HCT116 (cell line): ENCODE results near the gene POLR3F. TPM values are rescaled to one million over a fixed set of nuclear protein-coding genes. Genes with fewer than 3 reads are reported as not detected.
"Not testable (repeated sequence)": the region's sequence is repeated elsewhere in the genome, so short reads cannot be mapped to it uniquely, and the experiment has no call there.

Experiments
- ATAC-seq: fragments of 200-7000 bp; cut with Tn5 transposase; 2 replicates; pipeline ENCODE4 v1.9.1; 2020; ENCODE audit warnings: mild to moderate bottlenecking, moderate library complexity
- BruUV-seq: library from RNA; stranded (reverse); fragments of 400-500 nt; replicated peaks from 2 replicates; lab custom pipeline; 2021; lab: Mats Ljungman, UMichigan
- CTCF ChIA-PET: fragments of 300-600 bp; sonication (Branson Sonifier 250); formaldehyde crosslinking; loops from one replicate; lab custom pipeline; 2021; ENCODE audit warnings: antibody characterized with exemption; lab: Charles Lee
- POLR2A ChIA-PET: fragments of 300-600, 350-600 bp; sonication (Branson Sonifier 250); formaldehyde crosslinking; loops from one replicate; lab custom pipeline; 2021; ENCODE audit warnings: antibody characterized with exemption; lab: Charles Lee
- RAD21 ChIA-PET, 2 experiments: fragments of 300-600 bp; sonication (Branson Sonifier 250); formaldehyde crosslinking; loops; one replicate each; lab custom pipeline; 2023; ENCODE audit warnings: low total read pairs in 2 of 2; ENCODE audit not compliant: uncharacterized antibody in 2 of 2, unreplicated experiment in 2 of 2, low non-redundant PET in 1 of 2; lab: Charles Lee
- DNase-seq: peaks from one replicate; pipeline ENCODE4 v3.0.0-alpha.2; 2010; ENCODE audit warnings: low read depth, low spot score
- H2AFZ ChIP-seq: fragments of 200-600 bp; shearing (Covaris generic), sonication (generic); 2 replicates; pipeline ENCODE4 v1.6.1; 2017; ENCODE audit warnings: low read depth, mixed run types, mixed read lengths, antibody characterized with exemption, low read length; ENCODE audit not compliant: poor library complexity, severe bottlenecking
- H3K27ac ChIP-seq: 2 replicates; pipeline ENCODE4 v1.5.1; 2012; ENCODE audit warnings: low read depth, low read length
- H3K27me3 ChIP-seq: fragments of 200-600 bp; sonication (generic); 2 replicates; pipeline ENCODE4 v1.6.1; 2016; ENCODE audit warnings: mixed run types, low read length, mixed read lengths; ENCODE audit not compliant: insufficient read depth
- H3K36me3 ChIP-seq, 2 experiments: fragments of 200-500 bp in 1 of 2; fragments of 200-600 bp in 1 of 2; sonication (Bioruptor generic) in 1 of 2; sonication (generic) in 1 of 2; 2 replicates each; pipeline versions ENCODE4 v1.5.1 to v1.6.1; 2014 to 2016; ENCODE audit warnings: low read length in 2 of 2, inconsistent platforms in 1 of 2, mixed read lengths in 1 of 2, mixed run types in 1 of 2; ENCODE audit not compliant: insufficient read depth in 2 of 2, control insufficient read depth in 1 of 2
- H3K4me1 ChIP-seq, 2 experiments: fragments of 200-600 bp in 1 of 2; sonication (generic) in 1 of 2; 2 replicates each; pipeline versions ENCODE4 v1.5.1 to v1.6.1; 2012 to 2017; ENCODE audit warnings: low read length in 2 of 2, inconsistent platforms in 1 of 2, mild to moderate bottlenecking in 1 of 2, mixed read lengths in 1 of 2, mixed run types in 1 of 2, moderate library complexity in 1 of 2; ENCODE audit not compliant: insufficient read depth in 2 of 2, control insufficient read depth in 1 of 2
- H3K4me2 ChIP-seq: fragments of 200-600 bp; sonication (generic); 2 replicates; pipeline ENCODE4 v1.6.1; 2017; ENCODE audit warnings: mixed run types, low read length, mixed read lengths
- H3K4me3 ChIP-seq, 2 experiments: fragments of 200-600 bp in 1 of 2; sonication (generic) in 1 of 2; replicated peaks in 1 of 2; 2 replicates each; pipeline ENCODE4 v1.5.1; 2011 to 2016; ENCODE audit warnings: low read length in 2 of 2, control low read depth in 1 of 2, low read depth in 1 of 2, mild to moderate bottlenecking in 1 of 2, mixed read lengths in 1 of 2, mixed run types in 1 of 2
- H3K79me2 ChIP-seq: fragments of 200-600 bp; sonication (generic); 2 replicates; pipeline ENCODE4 v1.6.1; 2017; ENCODE audit warnings: mild to moderate bottlenecking, mixed run types, low read length, moderate library complexity, mixed read lengths; ENCODE audit not compliant: insufficient read depth
- H3K9ac ChIP-seq: fragments of 200-600 bp; sonication (generic); 2 replicates; pipeline ENCODE4 v1.6.1; 2016; ENCODE audit warnings: low read length, mixed read lengths
- H3K9me2 ChIP-seq: fragments of 200-600 bp; sonication (generic), shearing (Covaris generic); 2 replicates; pipeline ENCODE4 v1.6.1; 2017; ENCODE audit warnings: mixed run types, mild to moderate bottlenecking, moderate library complexity; ENCODE audit not compliant: insufficient read depth
- H3K9me3 ChIP-seq, 2 experiments: fragments of 200-500 bp in 1 of 2; fragments of 200-600 bp in 1 of 2; sonication (Bioruptor generic) in 1 of 2; sonication (generic) in 1 of 2; 2 replicates each; pipeline ENCODE4 v1.6.1; 2014 to 2017; ENCODE audit warnings: low read length in 2 of 2, mixed read lengths in 2 of 2, inconsistent platforms in 1 of 2, low read depth in 1 of 2, mild to moderate bottlenecking in 1 of 2, mixed run types in 1 of 2, moderate library complexity in 1 of 2; ENCODE audit not compliant: control insufficient read depth in 1 of 2, insufficient read depth in 1 of 2
- H4K20me1 ChIP-seq: fragments of 200-600 bp; sonication (generic), shearing (Covaris generic); 2 replicates; pipeline ENCODE4 v1.6.1; 2017; ENCODE audit warnings: mixed run types, mild to moderate bottlenecking, moderate library complexity; ENCODE audit not compliant: insufficient read depth
- SIN3A ChIP-seq: IDR thresholded peaks from 2 replicates; pipeline ENCODE4 v1.6.1; 2012; ENCODE audit warnings: low read depth
- SRF ChIP-seq: IDR thresholded peaks from 2 replicates; pipeline ENCODE4 v1.6.1; 2012; ENCODE audit warnings: low read depth
- ZFX ChIP-seq: fragments of 450-650 bp; IDR thresholded peaks from 2 replicates; pipeline ENCODE4 v1.6.1; 2017
- ZNF274 ChIP-seq: fragments of 200-500 bp; sonication (Bioruptor generic); IDR thresholded peaks from 2 replicates; pipeline ENCODE4 v1.6.1; 2014; ENCODE audit warnings: mild to moderate bottlenecking, low read depth, low read length, inconsistent platforms
- intact Hi-C: fragments of 100-400 bp; cut with micrococcal nuclease; formaldehyde crosslinking; loops from 2 replicates; pipeline ENCODE4 v1.10.0; 2022
- total RNA-seq: library from RNA; stranded (reverse); gene quantifications from one replicate; pipeline ENCODE4 v1.2.1, GENCODE V29; 2021; ENCODE audit not compliant: unreplicated experiment
- TF ChIP-seq, protein P1 (sequence below): IDR thresholded peaks from 2 replicates; pipeline ENCODE4 v1.6.1; 2012
- TF ChIP-seq, protein P2 (sequence below): IDR thresholded peaks from 2 replicates; pipeline ENCODE4 v1.6.1; 2011; ENCODE audit warnings: mild to moderate bottlenecking, low read length, moderate library complexity; ENCODE audit not compliant: insufficient replicate concordance; ENCODE audit errors: extremely low read depth

POLR3F gene
- total RNA-seq, 1 experiment from 2014 or later: 11.4 TPM

DNA sequence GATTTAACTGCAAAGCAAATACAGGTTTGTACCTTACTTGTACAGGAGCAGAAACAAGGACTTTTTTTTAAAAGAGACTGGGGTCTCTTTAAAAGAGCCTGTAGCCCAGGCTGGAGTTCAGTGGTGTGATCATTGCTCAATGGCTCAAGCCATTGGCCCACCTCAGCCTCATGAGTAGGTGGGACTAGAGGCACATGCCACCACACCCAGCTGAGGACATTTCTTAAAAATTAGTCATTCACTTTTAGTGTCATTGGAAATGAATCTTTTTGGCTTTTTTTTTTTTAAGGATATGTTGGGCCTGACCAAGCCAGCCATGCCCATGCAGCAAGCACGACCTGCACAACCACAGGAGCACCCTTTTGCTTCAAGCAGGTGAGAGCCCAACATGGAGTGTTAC lies 57.5 kb downstream of the POLR3F start (continued):
- no peak for TF ChIP-seq SIN3A
- no peak for TF ChIP-seq ZNF274
- no peak for TF ChIP-seq SRF
- TF ChIP-seq, protein P1, sequence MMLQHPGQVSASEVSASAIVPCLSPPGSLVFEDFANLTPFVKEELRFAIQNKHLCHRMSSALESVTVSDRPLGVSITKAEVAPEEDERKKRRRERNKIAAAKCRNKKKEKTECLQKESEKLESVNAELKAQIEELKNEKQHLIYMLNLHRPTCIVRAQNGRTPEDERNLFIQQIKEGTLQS: no peak
- TF ChIP-seq ZFX: no peak
- TF ChIP-seq, protein P2, sequence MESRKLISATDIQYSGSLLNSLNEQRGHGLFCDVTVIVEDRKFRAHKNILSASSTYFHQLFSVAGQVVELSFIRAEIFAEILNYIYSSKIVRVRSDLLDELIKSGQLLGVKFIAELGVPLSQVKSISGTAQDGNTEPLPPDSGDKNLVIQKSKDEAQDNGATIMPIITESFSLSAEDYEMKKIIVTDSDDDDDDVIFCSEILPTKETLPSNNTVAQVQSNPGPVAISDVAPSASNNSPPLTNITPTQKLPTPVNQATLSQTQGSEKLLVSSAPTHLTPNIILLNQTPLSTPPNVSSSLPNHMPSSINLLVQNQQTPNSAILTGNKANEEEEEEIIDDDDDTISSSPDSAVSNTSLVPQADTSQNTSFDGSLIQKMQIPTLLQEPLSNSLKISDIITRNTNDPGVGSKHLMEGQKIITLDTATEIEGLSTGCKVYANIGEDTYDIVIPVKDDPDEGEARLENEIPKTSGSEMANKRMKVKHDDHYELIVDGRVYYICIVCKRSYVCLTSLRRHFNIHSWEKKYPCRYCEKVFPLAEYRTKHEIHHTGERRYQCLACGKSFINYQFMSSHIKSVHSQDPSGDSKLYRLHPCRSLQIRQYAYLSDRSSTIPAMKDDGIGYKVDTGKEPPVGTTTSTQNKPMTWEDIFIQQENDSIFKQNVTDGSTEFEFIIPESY: no peak

DNA sequence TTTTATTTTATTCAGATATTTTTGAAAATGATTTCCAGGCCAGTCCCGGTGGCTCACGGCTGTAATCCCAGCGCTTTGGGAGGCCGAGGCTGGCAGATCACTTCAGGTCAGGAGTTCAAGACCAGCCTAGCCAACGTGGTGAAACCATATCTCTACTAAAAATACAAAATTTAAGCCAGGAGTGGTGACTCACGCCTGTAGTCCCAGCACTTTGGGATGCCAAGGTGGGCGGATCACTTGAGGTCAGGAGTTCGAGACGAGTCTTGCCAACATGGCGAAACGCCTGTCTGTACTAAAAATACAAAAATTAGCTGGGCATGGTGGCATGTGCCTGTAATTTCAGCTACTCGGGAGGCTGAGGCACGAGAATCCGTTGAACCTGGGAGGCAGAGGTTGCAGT lies 59.6 kb downstream of the POLR3F start:
- Histone ChIP-seq H3K4me1 (peaks cover 5 to 16% of the 10 kb centered on the region in 2 experiments; a peak in 3 of 4 replicates), H3K36me3 (peaks cover 49 to 52% of the 10 kb centered on the region in 2 experiments)
- H3K9me3 ChIP-seq, H3K9me2 ChIP-seq, H4K20me1 ChIP-seq, H3K9ac ChIP-seq, BruUV-seq, H3K27ac ChIP-seq, H2AFZ ChIP-seq, H3K4me2 ChIP-seq, H3K4me3 ChIP-seq, DNase-seq, CTCF ChIA-PET, RAD21 ChIA-PET, H3K27me3 ChIP-seq, ATAC-seq, H3K79me2 ChIP-seq, intact Hi-C loops: not testable (repeated sequence)
- POLR2A ChIA-PET: interaction anchor here (1.2 kb wide), 1 partner anchor 19 kb away, joined by 3 read pairs; the partner anchor contains the start of gene SEC23B
